Osteoblast (primary cell): ENCODE measurements around the gene TCF7L2. TPM values are rescaled to one million over a fixed set of nuclear protein-coding genes. Genes with fewer than 3 reads are reported as not detected.

Experiments used
- DNase-seq: peaks from one replicate; pipeline ENCODE4 v3.0.0; 2011; ENCODE audit warnings: low spot score, mixed read lengths; ENCODE audit not compliant: insufficient read length; ENCODE audit errors: missing footprints
- H2AFZ ChIP-seq: 2 replicates; pipeline ENCODE4 v1.6.0; 2011; ENCODE audit warnings: mild to moderate bottlenecking, low read length
- H3K27ac ChIP-seq: 2 replicates; pipeline ENCODE4 v1.5.1; 2011; ENCODE audit warnings: mild to moderate bottlenecking, low read depth, low read length, moderate library complexity
- H3K27me3 ChIP-seq: 2 replicates; pipeline ENCODE4 v1.6.0; 2012; ENCODE audit warnings: mild to moderate bottlenecking, control low read depth, inconsistent platforms, low read length, moderate library complexity; ENCODE audit not compliant: insufficient read depth
- H3K36me3 ChIP-seq: 2 replicates; pipeline ENCODE4 v1.5.1; 2011; ENCODE audit warnings: mild to moderate bottlenecking, low read length, control low read depth, moderate library complexity; ENCODE audit not compliant: insufficient read depth
- H3K4me1 ChIP-seq: 2 replicates; pipeline ENCODE4 v1.5.1; 2011; ENCODE audit warnings: mild to moderate bottlenecking, low read length, control low read depth, moderate library complexity; ENCODE audit not compliant: insufficient read depth
- H3K4me2 ChIP-seq: 2 replicates; pipeline ENCODE4 v1.6.0; 2011; ENCODE audit warnings: mild to moderate bottlenecking, low read length; ENCODE audit not compliant: insufficient read depth
- H3K4me3 ChIP-seq: fragments of 200-600 bp; sonication (generic); 3 replicates; pipeline ENCODE4 v1.5.1; 2012; ENCODE audit warnings: mild to moderate bottlenecking, low read length, inconsistent platforms; ENCODE audit not compliant: insufficient read depth
- H3K79me2 ChIP-seq: 2 replicates; pipeline ENCODE4 v1.6.0; 2012; ENCODE audit warnings: mild to moderate bottlenecking, low read length, control low read depth, inconsistent platforms; ENCODE audit not compliant: insufficient read depth
- H3K9me3 ChIP-seq: 2 replicates; pipeline ENCODE4 v1.5.1; 2011; ENCODE audit warnings: low read depth, low read length, control low read depth
- H4K20me1 ChIP-seq: 2 replicates; pipeline ENCODE4 v1.6.0; 2012; ENCODE audit warnings: mild to moderate bottlenecking, low read length, control low read depth; ENCODE audit not compliant: insufficient read depth
- CTCF ChIP-seq: IDR thresholded peaks from 2 replicates; pipeline ENCODE4 v1.5.1; 2011; ENCODE audit warnings: mild to moderate bottlenecking, low read depth, low read length, moderate library complexity; ENCODE audit errors: extremely low read depth
- total RNA-seq: library from RNA; depleted of rRNA; stranded (reverse); fragments of >200 nt; gene quantifications from 2 replicates; pipeline ENCODE4 v1.2.3, GENCODE V29; 2012

TCF7L2 gene
- total RNA-seq, 1 donor = 9.0 TPM

- no peak for DNase-seq
- Histone ChIP-seq H3K79me2 (peaks cover 17% of the 10 kb centered on the region), H3K36me3 (no peaks in the 10 kb centered on the region), H4K20me1 (no peaks in the 10 kb centered on the region), H3K9me3 (no peaks in the 10 kb centered on the region), H3K4me2 (no peak overlapping the region), H3K4me1 (peaks cover 14% of the 10 kb centered on the region), H3K27me3 (no peaks in the 10 kb centered on the region), H3K27ac (no peak overlapping the region), H2AFZ (no peak overlapping the region), H3K4me3 (no peak overlapping the region)
- no peak for TF ChIP-seq CTCF
These were observed 88.9 kb downstream of the TCF7L2 start for GRCh38 chr10:113038985-113039384.

DNA sequence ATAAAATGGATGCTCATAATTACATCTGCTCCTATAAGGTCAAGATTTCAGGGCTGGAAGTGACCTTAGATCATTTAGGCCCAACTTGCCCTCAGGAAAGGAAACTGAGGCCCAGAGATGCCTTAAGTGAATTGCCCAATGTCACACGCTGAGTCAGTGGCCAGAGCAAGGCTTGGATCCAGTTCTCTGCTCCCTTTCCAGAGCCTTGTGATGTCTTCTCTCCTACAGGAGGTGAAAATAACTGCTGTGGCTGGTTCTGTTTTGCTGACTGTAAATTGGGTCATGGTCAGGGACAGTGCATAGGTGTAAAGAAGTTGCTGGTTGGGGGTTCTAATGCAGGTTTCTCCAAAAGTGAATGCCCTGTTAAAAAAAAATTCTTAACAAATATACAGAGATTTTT, 91.3 kb downstream of the TCF7L2 start:
- Histone ChIP-seq H2AFZ (no peak overlapping the region), H3K27ac (no peak overlapping the region), H3K4me1 (peaks cover 14% of the 10 kb centered on the region), H4K20me1 (peaks cover 7% of the 10 kb centered on the region), H3K4me3 (no peak overlapping the region), H3K79me2 (peaks cover 30% of the 10 kb centered on the region), H3K4me2 (no peak overlapping the region), H3K27me3 (no peaks in the 10 kb centered on the region), H3K36me3 (no peaks in the 10 kb centered on the region), H3K9me3 (no peaks in the 10 kb centered on the region)
- TF ChIP-seq CTCF = no peak
- no peak for DNase-seq

GRCh38 chr10:113041841-113042750, 92.0 kb downstream of the TCF7L2 start:
- no peak for DNase-seq
- Histone ChIP-seq H3K27ac (no peak overlapping the region), H3K9me3 (no peaks in the 10 kb centered on the region), H3K36me3 (no peaks in the 10 kb centered on the region), H3K79me2 (peaks cover 34% of the 10 kb centered on the region), H2AFZ (no peak overlapping the region), H3K27me3 (no peaks in the 10 kb centered on the region), H3K4me2 (no peak overlapping the region), H4K20me1 (peaks cover 7% of the 10 kb centered on the region), H3K4me1 (peaks cover 20% of the 10 kb centered on the region), H3K4me3 (no peak overlapping the region)
- no peak for TF ChIP-seq CTCF

DNA sequence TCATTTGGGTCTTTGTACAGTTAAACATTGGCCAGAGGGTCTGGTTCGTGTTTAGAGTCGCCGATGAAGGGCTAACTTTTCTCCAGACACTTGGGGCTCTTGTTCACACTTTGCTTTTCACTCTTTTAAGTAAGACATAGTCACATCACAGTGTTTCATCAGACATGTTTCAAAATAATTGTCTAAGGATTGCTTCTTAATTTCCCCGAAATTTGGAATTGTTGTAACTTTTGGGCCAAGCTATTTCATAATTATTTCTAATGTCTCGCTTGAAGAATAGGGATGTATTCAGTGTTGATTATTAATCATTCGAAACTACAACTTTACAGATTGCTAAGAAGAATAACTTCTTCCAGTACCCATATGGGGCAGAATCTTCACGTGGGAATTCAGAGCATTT, 92.8 kb downstream of the TCF7L2 start:
- Histone ChIP-seq H4K20me1 (peaks cover 7% of the 10 kb centered on the region), H2AFZ (no peak overlapping the region), H3K79me2 (peaks cover 30% of the 10 kb centered on the region), H3K36me3 (no peaks in the 10 kb centered on the region), H3K27me3 (no peaks in the 10 kb centered on the region), H3K4me3 (no peak overlapping the region), H3K4me2 (no peak overlapping the region), H3K9me3 (no peaks in the 10 kb centered on the region), H3K27ac (no peak overlapping the region), H3K4me1 (peaks cover 28% of the 10 kb centered on the region)
- TF ChIP-seq CTCF = no peak
- DNase-seq = no peak
